ENCODE results near the gene SLC25A11. TPM values are rescaled to one million over a fixed set of nuclear protein-coding genes. Genes with fewer than 3 reads are reported as not detected.

SLC25A11 gene
- total RNA-seq, 1 experiment from 2014 or later = 38.4 TPM

DNA sequence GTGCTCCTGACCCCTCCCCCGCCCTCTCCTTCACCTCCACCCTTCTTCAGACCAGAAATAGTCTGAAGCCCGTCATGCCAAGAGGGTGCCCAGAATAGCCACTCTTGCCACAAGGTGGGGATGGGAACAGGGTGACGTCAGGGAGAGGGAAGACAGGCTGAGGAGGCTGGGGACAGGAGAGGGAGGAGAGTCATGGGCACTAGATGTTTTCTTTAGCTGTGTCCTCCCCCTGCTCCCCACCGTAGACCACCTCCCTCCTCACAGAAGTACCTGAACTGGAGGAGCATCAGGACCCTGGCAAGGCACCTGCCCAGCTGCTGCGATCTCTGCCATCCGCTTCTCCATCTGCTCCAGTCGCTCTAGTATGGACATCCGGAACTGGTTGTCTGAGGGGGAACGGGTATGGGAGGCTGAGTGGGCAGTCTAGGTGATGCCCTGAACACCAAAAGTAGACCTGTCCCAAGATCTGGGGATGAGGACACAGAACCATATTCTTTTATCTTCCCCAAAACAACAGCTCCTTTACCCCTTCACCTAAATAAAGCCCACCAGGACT is 34.3 kb upstream of the SLC25A11 start:
- H3K4me1 Mint-ChIP-seq (ENCODE audit: low read depth, unreplicated experiment) = no peaks in the 10 kb centered on the region
- H3K36me3 Mint-ChIP-seq (ENCODE audit: insufficient read depth, unreplicated experiment) = peaks cover 19% of the 10 kb centered on the region
- TF ChIP-seq, protein P1, sequence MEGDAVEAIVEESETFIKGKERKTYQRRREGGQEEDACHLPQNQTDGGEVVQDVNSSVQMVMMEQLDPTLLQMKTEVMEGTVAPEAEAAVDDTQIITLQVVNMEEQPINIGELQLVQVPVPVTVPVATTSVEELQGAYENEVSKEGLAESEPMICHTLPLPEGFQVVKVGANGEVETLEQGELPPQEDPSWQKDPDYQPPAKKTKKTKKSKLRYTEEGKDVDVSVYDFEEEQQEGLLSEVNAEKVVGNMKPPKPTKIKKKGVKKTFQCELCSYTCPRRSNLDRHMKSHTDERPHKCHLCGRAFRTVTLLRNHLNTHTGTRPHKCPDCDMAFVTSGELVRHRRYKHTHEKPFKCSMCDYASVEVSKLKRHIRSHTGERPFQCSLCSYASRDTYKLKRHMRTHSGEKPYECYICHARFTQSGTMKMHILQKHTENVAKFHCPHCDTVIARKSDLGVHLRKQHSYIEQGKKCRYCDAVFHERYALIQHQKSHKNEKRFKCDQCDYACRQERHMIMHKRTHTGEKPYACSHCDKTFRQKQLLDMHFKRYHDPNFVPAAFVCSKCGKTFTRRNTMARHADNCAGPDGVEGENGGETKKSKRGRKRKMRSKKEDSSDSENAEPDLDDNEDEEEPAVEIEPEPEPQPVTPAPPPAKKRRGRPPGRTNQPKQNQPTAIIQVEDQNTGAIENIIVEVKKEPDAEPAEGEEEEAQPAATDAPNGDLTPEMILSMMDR (IDR thresholded peaks at IDR 0.05; ENCODE audit: unreplicated experiment) = no peak

DNA sequence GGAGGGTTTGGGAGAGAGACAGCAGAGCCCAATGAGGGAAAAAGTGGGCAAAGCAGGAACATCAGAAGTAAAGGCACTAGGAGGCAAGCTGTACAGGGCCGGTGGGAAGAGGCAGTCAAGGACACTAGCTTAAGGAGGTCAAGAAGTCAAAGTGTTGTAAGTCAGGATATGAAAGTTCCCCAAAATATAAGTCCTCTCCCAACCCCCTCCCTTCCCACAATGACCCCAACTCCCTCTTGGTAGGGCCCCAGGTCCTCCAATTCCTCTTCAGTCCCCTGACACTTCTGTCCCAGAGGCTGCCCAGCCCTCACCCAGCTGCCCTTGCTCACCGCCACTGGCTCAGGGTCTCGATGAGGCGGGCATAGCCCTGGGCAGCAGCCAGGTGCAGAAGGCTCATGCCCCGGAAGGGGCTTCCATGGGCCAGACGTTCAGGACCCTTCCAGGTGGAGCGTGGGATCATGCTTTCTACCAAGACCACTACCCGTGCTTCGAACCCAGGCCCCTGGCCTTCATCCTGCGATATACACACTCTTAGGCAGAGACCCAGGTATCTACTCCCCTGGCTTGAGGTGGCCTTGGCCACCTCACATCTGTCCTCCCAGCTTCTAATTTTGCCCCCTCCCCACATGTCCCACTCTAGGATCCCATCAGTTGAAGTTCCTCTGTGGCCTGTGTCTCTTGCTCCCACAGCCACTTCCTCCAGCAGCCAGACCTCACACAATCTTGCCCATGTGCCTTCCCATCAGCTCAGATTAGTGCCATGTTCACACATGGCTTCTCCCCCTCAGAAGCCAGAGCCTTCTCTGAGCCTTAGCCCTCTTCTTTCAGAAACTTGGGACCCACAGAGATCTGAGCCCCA is 33.6 kb upstream of the SLC25A11 start:
- TF ChIP-seq, protein P1 (IDR thresholded peaks at IDR 0.05; ENCODE audit: unreplicated experiment) = no peak
- DNase-seq = no peak
- Mint-ChIP-seq H3K4me1 (ENCODE audit: low read depth, unreplicated experiment) (no peaks in the 10 kb centered on the region), H3K27ac (ENCODE audit: unreplicated experiment) (no peak overlapping the region), H3K27me3 (ENCODE audit: unreplicated experiment) (no peaks in the 10 kb centered on the region), H3K4me3 (ENCODE audit: low read depth, unreplicated experiment) (no peak overlapping the region), H3K36me3 (ENCODE audit: insufficient read depth, unreplicated experiment) (peaks cover 19% of the 10 kb centered on the region), H3K9me3 (ENCODE audit: low read depth, unreplicated experiment) (no peaks in the 10 kb centered on the region)
- intact Hi-C loops (cut with micrococcal nuclease; ENCODE audit: unreplicated experiment) = no loop called here
- no TSS peak for BruUV-seq (replicated peaks)
- CTCF ChIA-PET = no interaction called here

More for the DNA sequence above, 34.3 kb upstream of the SLC25A11 start:
- no peaks in the 10 kb centered on the region for H3K9me3 Mint-ChIP-seq (ENCODE audit: low read depth, unreplicated experiment)
- H3K4me3 Mint-ChIP-seq (ENCODE audit: low read depth, unreplicated experiment) = no peak overlapping the region
- no peaks in the 10 kb centered on the region for H3K27me3 Mint-ChIP-seq (ENCODE audit: unreplicated experiment)
- CTCF ChIA-PET = no interaction called here
- intact Hi-C loops (cut with micrococcal nuclease; ENCODE audit: unreplicated experiment) = no loop called here
- no peak for DNase-seq
- BruUV-seq (replicated peaks) = no TSS peak
- H3K27ac Mint-ChIP-seq (ENCODE audit: unreplicated experiment) = no peak overlapping the region

DNA sequence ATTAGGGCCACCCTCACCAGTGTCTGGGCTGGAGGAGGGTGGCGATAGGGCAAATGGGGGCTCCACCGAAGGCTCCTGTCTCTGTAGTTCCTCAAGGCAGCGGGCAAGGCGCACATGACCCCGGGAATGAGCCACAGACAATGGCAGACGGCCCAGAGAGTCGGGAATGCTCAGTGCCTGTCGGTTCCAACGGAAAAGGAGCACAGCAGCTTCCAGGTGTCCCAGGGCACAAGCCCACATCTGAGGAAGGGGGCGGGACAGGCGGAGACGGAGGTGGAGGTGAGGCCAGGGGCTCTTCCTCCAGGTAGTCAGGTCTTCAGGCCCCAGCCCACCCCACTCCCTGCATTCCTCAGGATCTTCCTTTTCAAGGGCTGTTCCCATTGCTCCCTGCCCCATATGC is 32.9 kb upstream of the SLC25A11 start:
- intact Hi-C loops (cut with micrococcal nuclease; ENCODE audit: unreplicated experiment) = no loop called here
- no peak overlapping the region for H3K4me3 Mint-ChIP-seq (ENCODE audit: low read depth, unreplicated experiment)
- no peaks in the 10 kb centered on the region for H3K9me3 Mint-ChIP-seq (ENCODE audit: low read depth, unreplicated experiment)
- no peak overlapping the region for H3K27ac Mint-ChIP-seq (ENCODE audit: unreplicated experiment)
- TF ChIP-seq, protein P1 (IDR thresholded peaks at IDR 0.05; ENCODE audit: unreplicated experiment) = no peak
- peaks cover 19% of the 10 kb centered on the region for H3K36me3 Mint-ChIP-seq (ENCODE audit: insufficient read depth, unreplicated experiment)
- DNase-seq = no peak
- CTCF ChIA-PET = no interaction called here
- H3K4me1 Mint-ChIP-seq (ENCODE audit: low read depth, unreplicated experiment) = no peaks in the 10 kb centered on the region
- no peaks in the 10 kb centered on the region for H3K27me3 Mint-ChIP-seq (ENCODE audit: unreplicated experiment)
- no TSS peak for BruUV-seq (replicated peaks)

DNA sequence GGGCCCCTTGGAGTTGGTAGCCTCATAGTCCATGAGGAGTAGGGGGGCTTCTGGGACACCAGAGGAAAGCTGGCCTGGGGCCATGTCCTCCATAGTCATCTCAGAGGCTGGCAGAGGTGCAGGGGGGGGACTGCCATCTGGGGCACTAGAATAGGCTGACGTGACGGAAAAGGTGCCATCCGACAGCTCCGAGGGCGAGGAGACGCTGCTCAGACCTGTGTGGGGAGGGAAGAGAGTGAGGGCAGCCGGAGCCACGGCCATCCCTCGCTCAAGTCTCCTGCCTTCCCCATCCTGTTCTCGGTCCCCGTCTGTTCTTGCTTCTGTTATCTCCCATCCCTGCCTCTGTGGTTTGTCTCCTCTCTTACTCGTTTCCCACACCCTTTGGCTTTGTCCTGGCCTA is 32.5 kb upstream of the SLC25A11 start:
- CTCF ChIA-PET = no interaction called here
- Mint-ChIP-seq H3K4me3 (ENCODE audit: low read depth, unreplicated experiment) (no peak overlapping the region), H3K36me3 (ENCODE audit: insufficient read depth, unreplicated experiment) (peaks cover 19% of the 10 kb centered on the region), H3K27ac (ENCODE audit: unreplicated experiment) (no peak overlapping the region), H3K27me3 (ENCODE audit: unreplicated experiment) (no peaks in the 10 kb centered on the region), H3K9me3 (ENCODE audit: low read depth, unreplicated experiment) (no peaks in the 10 kb centered on the region), H3K4me1 (ENCODE audit: low read depth, unreplicated experiment) (no peaks in the 10 kb centered on the region)
- TF ChIP-seq, protein P1 (IDR thresholded peaks at IDR 0.05; ENCODE audit: unreplicated experiment) = no peak
- intact Hi-C loops (cut with micrococcal nuclease; ENCODE audit: unreplicated experiment) = no loop called here
- DNase-seq = no peak
- BruUV-seq (replicated peaks) = no TSS peak

All from Calu3 (cell line).